LHCN-M2 (cell line): ENCODE measurements around the gene BHLHE41. TPM values are rescaled to one million over a fixed set of nuclear protein-coding genes. Genes with fewer than 3 reads are reported as not detected.

Source experiments
- DNase-seq: peaks from one replicate; pipeline ENCODE4 v3.0.0-alpha.2; 2012; ENCODE audit warnings: low read depth
- polyA plus RNA-seq: library from polyadenylated mRNA; unstranded; fragments of >200 nt; gene quantifications from one replicate; pipeline ENCODE4 v1.2.1, GENCODE V29; 2012; ENCODE audit warnings: missing spikeins
- total RNA-seq: library from RNA; depleted of rRNA; stranded (reverse); fragments of >200 nt; gene quantifications from 2 replicates; pipeline ENCODE4 v1.2.3, GENCODE V29; 2014; rRNA removed

The BHLHE41 gene
- total RNA-seq, result 2.4 and 4.0 TPM in 2 replicates
- 4.8 TPM for polyA plus RNA-seq

DNA sequence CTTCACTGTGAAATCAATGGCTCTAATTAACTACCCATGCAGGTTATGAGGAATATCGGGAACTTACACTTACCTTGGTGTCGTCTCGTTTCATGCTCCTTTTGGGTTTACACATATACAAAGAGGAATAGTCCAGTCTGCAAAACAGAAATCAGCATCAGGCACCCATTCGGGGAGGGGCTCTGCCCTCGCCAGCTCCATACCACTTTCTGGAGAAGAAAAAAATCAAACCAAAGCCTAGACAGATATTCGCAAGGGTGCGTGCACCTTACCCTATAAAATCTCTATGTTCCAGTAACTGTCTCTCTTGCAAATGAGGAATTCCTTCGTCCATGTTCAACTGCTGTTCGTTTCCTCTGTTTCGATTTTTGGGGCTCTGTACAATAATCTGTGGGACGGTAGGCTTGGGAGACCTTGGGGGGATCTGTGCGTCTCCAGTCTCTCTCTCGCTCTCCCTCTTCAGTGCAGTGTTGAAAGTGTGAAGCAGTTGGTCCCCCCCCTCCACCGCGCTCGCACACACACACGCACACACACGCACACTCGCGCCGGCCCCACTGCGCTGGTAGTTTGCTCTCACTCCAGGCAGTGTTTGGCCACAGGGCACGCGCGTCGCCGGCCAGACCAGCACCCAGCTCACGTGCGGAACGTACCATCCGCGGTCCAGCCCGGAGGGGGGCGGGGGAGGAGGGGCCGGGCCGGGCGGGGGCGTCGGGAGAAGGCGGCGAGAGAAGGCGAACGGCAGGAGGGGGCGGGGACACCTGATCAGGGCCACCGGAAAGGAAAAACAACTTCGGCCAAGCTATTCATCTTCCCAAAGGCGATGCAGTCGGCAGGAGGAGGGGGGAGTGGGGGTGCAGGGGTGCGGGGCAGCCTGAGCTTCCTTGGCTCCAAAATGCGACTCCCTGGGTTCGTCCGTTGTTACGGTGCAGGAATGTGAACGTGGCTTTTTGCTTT lies at the start of gene BHLHE41:
BHLHE41 (minus strand) TSS at position 592 of the 954 bp plus-strand sequence; CDS start at position 334, 258 bp downstream.
- DNase-seq, result peak; percentile 56

DNA sequence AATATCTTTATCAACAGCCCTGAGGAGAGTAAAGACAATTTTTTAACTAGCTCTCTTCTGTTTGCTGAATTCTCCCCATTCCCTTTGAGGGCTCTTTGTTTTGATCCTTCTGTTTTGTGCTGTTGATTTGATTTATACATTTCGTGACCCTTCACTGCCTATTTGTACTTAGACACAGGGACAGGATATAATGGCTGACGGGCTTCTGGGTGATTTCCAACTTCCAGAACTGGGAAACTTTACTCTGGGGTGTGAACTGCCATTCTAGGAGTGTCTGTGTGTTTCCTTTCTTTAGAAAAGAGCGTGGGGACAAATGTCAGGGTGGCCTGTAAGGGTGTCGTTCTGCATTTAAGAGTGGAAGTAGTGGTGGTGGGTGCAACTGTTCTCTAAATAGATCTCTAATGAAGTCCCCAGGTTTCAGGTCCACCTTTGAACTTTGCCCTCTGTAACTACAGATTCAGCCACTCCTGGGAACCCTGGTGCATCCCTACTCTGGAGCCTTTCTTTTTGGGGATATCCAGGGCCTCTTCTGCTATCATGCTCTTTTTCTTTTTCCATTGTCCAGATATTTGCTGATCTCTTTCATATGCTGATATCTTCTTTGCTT lies 48.2 kb upstream of the BHLHE41 start:
- DNase-seq, result no peak

GRCh38 chr12:26172539-26172938 lies 47.7 kb upstream of the BHLHE41 start:
- DNase-seq, result no peak

- no peak for DNase-seq
These were observed 47.2 kb upstream of the BHLHE41 start for GRCh38 chr12:26172013-26172412.

- no peak for DNase-seq
These were observed 39.3 kb upstream of the BHLHE41 start for GRCh38 chr12:26164118-26164517.

DNA sequence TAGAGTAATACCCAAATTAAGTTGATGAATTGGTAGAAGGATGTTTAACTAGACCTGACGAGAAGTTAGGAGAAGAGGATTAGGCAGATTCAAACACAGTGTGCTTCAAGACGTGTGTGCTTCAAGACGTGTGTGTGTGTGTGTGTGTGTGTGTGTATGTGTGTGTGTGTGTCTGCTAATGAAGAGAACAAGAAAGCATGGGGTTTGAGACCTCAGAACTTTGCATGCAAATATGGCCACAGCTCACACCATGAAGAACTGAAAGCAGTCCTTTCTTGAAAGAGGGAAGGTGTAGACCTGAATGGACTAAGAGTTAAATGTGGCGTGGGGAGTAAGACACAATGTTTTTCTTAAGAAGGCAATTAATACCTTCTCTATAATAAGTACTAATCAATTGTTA lies 38.1 kb upstream of the BHLHE41 start:
- no peak for DNase-seq

DNA sequence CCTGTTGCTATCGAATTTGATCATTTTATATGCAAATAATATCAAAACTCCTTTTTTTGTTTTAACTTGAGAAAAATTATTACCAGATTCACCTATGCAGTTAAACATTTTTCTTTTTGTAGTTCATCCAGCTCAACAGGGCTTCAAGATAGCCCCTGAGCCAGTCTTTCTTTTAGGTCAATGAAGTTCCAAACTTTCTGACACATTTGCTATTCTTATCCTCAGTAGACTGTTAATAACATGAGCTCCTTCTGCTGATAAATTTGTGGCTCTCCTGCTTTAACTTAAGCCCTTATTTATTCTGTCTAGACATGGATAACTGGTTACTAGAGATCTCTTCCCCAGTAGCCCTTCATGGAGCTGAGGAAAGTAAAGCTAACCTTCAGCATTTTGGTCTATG lies 37.3 kb upstream of the BHLHE41 start:
- DNase-seq, result no peak

DNA sequence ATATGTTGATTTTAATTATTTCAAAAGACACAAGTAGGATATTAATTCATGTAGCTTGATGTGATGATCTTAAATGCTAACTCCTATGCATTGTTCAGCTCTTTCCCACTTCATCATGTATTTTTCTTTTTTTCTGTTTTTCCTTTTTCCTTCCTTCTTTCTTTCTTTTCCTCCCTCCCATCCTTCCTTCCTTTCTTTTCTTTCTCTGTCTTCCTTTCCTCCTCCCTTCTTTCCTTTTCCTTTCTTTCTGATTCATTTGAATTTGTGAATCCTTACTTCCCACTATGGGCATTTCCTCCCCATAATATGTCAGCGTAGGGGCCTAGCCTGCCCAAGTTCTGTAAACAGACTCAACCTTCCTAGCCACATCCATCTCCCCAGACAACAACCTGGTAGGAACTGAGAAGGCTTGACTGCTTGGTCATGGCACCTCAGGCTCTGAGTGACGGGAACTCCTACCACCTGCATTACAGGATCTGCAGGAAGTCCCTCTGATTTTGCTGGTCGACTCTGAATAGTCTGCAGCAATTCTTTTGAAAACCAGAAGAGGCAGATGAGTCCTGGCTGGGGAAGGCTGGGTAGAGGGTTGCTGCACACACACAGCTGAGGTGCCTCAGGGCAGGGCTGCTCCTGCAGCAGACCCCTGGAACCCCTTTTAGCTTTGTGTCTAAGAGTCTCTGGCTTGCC lies 33.4 kb upstream of the BHLHE41 start:
- no peak for DNase-seq

- no peak for DNase-seq
These were observed 32.2 kb upstream of the BHLHE41 start for GRCh38 chr12:26157001-26157400.

DNA sequence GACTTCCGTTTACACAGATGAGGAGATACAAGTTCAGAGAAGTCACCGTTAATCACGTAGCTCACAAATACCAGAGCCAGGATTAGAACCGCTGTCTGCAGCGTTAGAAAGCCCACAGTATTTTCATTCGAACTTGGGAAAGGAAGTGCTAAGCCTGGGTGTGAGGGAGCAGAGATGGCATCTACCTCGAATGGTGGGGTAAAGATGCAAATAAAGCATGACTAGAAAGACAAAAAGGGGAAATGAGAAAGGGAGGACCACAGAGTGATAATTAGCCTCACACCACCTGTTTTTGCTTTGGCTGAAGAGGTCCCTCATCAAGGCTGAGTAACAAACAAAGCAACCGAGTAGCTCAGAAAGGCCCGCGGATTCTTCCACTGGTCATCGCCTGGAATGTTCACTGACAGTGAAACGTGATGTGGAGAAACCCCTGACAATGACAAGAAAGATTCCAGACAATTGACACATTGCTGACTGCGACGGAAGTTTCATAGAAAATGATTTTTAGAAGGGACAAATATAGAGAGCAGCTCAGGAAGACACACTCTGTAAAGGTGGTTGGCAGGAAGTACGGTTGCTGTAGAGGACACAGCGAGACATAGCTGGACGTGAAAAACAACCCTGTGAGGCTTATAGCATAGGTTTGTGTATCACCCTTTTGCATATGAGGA lies 31.5 kb upstream of the BHLHE41 start:
- DNase-seq, result no peak

- DNase-seq, result peak; percentile 95
These were observed 28.8 kb upstream of the BHLHE41 start for GRCh38 chr12:26153421-26154154.

- peak; percentile 11 for DNase-seq
These were observed 27.8 kb upstream of the BHLHE41 start for GRCh38 chr12:26152507-26153102.

GRCh38 chr12:26150736-26151450 lies 26.1 kb upstream of the BHLHE41 start:
- DNase-seq, result peak; percentile 40

DNA sequence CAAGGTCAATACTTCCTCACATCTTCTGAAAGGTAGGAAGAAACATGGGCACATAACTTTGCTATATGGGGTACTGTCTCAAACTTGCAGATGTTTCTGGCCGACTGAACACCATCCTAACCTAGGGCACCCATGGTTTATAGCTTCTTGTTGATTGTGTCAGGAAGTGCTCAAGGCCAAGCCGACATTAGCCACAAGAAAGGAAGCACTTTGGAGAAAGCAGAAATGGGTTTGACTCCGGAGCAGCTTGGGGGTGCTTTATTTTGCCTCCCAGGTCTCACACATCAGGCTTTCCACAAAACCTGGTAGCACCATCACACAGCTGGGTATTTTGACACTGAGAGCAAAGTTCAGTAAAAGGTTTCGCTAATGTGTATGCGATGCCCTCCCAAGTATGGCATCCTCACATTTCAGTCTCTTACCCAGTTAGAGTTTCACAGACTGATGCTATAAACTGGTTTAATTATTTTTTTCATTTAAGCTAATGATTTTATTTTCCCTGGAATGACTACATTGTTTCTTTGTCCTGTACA lies 25.2 kb upstream of the BHLHE41 start:
- DNase-seq, result no peak

DNA sequence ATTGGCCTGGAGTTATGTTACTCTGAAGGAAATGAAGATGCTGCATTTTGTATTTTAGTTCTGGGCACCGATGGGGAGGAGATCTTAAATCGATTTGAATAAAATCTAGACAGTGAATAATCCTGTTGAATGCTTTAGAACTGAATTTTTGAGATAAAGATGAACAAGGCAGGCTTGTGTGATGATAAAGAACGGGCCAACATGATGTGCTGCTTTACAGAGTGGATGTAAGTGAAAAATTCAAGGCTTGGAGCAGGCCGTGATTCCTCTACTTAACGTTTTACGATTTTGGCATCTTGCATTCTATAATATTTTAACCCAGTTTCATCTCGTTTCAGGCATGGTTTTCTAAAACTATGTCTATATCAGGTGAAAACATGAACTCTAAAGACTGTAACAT lies 23.5 kb upstream of the BHLHE41 start:
- DNase-seq, result no peak

DNA sequence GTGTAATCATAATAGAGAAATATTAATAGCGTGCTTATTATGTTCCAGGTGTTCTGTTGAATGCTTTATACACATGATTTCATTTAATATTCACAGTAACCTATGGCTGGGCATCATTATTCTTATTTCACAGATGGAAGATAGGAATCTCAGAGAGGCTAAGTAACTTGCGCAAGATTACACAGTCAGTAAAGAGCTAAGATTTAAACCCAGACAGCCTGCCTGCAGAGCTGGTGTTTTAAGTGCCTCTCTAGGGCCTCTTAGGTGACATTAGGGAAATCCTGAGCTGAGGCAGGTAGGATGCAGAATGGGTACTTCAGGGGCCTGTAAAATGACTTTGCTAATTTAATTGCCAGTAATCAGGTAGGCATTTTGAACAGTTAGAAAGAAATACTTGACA lies 18.5 kb upstream of the BHLHE41 start:
- DNase-seq, result no peak

GRCh38 chr12:26138860-26139259 lies 14.0 kb upstream of the BHLHE41 start:
- DNase-seq, result no peak

- no peak for DNase-seq
These were observed 11.9 kb upstream of the BHLHE41 start for GRCh38 chr12:26136688-26137087.

DNA sequence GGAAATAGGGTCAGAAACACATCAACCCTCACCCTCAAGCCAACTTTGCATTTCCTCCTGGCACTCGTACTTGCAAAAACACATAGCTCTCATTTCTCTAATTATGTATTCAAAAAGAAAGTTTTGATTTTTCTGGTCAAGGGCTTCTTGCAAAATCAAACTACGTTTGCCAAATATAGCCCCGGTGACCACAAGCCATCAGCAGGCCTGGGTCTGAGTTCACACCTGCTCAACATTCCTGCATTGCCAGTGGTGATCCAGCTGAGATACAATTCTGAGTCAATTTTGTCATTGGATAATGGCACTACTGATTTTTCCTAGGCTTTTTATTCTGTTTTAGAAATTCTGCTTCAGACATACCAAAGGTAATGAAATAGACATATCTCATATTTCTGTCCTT lies 10.7 kb upstream of the BHLHE41 start:
- DNase-seq, result peak; percentile 55

DNA sequence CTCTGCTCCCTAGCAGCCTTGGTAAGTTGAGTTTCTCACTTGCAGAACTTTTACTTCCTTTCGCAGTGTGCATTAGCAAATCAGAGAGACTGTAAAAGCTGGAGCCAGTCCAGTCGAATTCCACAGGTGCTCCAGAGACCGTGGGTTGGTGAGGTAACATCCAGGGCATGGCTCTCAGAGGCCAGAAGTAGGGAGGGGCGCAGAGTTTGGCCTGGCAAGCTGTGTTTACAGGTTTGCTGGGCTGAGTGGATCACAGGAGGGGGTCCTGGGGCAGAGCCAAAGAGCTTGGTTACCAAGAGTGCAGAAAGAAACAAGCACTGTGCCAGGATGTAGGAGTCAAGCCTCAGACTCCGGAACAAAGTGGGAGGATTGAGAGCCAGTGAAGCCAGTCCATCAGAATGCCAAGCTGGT lies 10.2 kb upstream of the BHLHE41 start:
- DNase-seq, result no peak
